B cell (primary cell): ENCODE data around the gene ETAA1.

Source experiments
- EZH2 ChIP-seq: IDR thresholded peaks from 2 replicates; pipeline ENCODE4 v1.6.1; 2012; ENCODE audit warnings: borderline replicate concordance, low read depth, mild to moderate bottlenecking, moderate library complexity, low read length; ENCODE audit not compliant: insufficient read depth, poor library complexity, severe bottlenecking
- TF ChIP-seq, protein P1 (sequence below): fragments of 200-600 bp; IDR thresholded peaks from one replicate; pipeline ENCODE4 v1.8.0; 2022; ENCODE audit warnings: antibody characterized with exemption, mild to moderate bottlenecking

DNA sequence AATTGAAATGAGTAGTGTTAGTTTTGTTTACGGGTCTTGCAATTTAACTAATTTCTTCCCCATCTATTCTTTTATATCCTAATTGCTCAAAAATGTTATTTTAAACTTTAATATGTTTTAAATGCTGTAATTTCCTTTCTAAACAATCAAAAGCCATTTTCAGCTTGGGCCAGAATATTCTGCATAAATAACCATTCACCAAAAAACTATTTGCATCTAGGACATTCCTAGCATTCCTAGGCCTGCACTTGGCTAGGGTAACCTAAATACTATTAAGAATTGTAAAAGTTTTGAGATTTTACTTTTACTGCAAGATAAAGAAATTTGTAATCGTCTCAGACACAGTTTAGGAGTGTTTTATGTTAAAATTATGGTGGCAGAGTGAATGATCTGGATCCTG, 7.8 kb upstream of the ETAA1 start:
- TF ChIP-seq, protein P1, sequence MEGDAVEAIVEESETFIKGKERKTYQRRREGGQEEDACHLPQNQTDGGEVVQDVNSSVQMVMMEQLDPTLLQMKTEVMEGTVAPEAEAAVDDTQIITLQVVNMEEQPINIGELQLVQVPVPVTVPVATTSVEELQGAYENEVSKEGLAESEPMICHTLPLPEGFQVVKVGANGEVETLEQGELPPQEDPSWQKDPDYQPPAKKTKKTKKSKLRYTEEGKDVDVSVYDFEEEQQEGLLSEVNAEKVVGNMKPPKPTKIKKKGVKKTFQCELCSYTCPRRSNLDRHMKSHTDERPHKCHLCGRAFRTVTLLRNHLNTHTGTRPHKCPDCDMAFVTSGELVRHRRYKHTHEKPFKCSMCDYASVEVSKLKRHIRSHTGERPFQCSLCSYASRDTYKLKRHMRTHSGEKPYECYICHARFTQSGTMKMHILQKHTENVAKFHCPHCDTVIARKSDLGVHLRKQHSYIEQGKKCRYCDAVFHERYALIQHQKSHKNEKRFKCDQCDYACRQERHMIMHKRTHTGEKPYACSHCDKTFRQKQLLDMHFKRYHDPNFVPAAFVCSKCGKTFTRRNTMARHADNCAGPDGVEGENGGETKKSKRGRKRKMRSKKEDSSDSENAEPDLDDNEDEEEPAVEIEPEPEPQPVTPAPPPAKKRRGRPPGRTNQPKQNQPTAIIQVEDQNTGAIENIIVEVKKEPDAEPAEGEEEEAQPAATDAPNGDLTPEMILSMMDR = no peak
- TF ChIP-seq EZH2 = no peak
